ENCODE measurements around the gene PUM1. TPM values are rescaled to one million over a fixed set of nuclear protein-coding genes. Genes with fewer than 3 reads are reported as not detected.
"Not testable (repeated sequence)": the region's sequence is repeated elsewhere in the genome, so short reads cannot be mapped to it uniquely, and the experiment has no call there.

PUM1 gene
- polyA plus RNA-seq, 12 donors: 54.4 to 83.6 (median 64.3) TPM; not detected in 1

GRCh38 chr1:31069392-31069791, 3.9 kb upstream of the PUM1 start:
- DNase-seq: no peak

- peak; percentile 54 for DNase-seq
Observed at GRCh38 chr1:31064718-31065309, 703 bp downstream of the PUM1 start.

- peak; percentile 11 for DNase-seq
Observed at GRCh38 chr1:31064111-31064717, 1.3 kb downstream of the PUM1 start.

GRCh38 chr1:31063631-31064030, 1.9 kb downstream of the PUM1 start:
- no peak for DNase-seq

- DNase-seq: no peak
Observed at GRCh38 chr1:31062867-31063380, 2.6 kb downstream of the PUM1 start.

- DNase-seq: not testable (repeated sequence)
Observed at GRCh38 chr1:31062162-31062866, 3.2 kb downstream of the PUM1 start.

GRCh38 chr1:31058012-31058411, 7.5 kb downstream of the PUM1 start:
- no peak for DNase-seq

GRCh38 chr1:31055953-31056352, 9.6 kb downstream of the PUM1 start:
- no peak for DNase-seq

GRCh38 chr1:31055501-31055900, 10.0 kb downstream of the PUM1 start:
- DNase-seq: no peak

- no peak for DNase-seq
Observed at GRCh38 chr1:31054958-31055481, 10.5 kb downstream of the PUM1 start.

- no peak for DNase-seq
Observed at GRCh38 chr1:31054349-31054748, 11.2 kb downstream of the PUM1 start.

- DNase-seq: not testable (repeated sequence)
Observed at GRCh38 chr1:31052613-31053012, 12.9 kb downstream of the PUM1 start.

- no peak for DNase-seq
Observed at GRCh38 chr1:31051611-31052010, 13.9 kb downstream of the PUM1 start.

GRCh38 chr1:31047507-31047906, 18.0 kb downstream of the PUM1 start:
- not testable (repeated sequence) for DNase-seq

- no peak for DNase-seq
Observed at GRCh38 chr1:31043631-31044030, 21.9 kb downstream of the PUM1 start.

- DNase-seq: no peak
Observed at GRCh38 chr1:31042656-31043055, 22.9 kb downstream of the PUM1 start.

GRCh38 chr1:31041529-31041928, 24.0 kb downstream of the PUM1 start:
- DNase-seq: no peak

GRCh38 chr1:31040038-31040437, 25.5 kb downstream of the PUM1 start:
- no peak for DNase-seq

GRCh38 chr1:31038935-31039334, 26.6 kb downstream of the PUM1 start:
- DNase-seq: not testable (repeated sequence)

- no peak for DNase-seq
Observed at GRCh38 chr1:31038360-31038759, 27.2 kb downstream of the PUM1 start.

GRCh38 chr1:31036749-31037500, 28.6 kb downstream of the PUM1 start:
- DNase-seq: no peak

- no peak for DNase-seq
Observed at GRCh38 chr1:31033598-31033997, 31.9 kb downstream of the PUM1 start.

Measured in muscle of arm (tissue), 12 donors.